B cell (primary cell): ENCODE measurements around the gene NT5DC3. TPM values are rescaled to one million over a fixed set of nuclear protein-coding genes. Genes with fewer than 3 reads are reported as not detected.

ENCODE experiments used
- ATAC-seq: fragments of 200-7000 bp; cut with Tn5 transposase; one replicate; pipeline ENCODE4 v1.10.0; 2021; ENCODE audit warnings: low read depth, mild to moderate bottlenecking, moderate number of reproducible peaks, moderate library complexity
- CTCF ChIA-PET: fragments of 350-600 bp; sonication (Branson Sonifier 250); formaldehyde crosslinking; loops from one replicate; lab custom pipeline; 2021; ENCODE audit warnings: antibody characterized with exemption, inconsistent platforms; lab: Charles Lee
- POLR2A ChIA-PET: fragments of 350-600 bp; sonication (Branson Sonifier 250); formaldehyde crosslinking; loops from one replicate; lab custom pipeline; 2021; ENCODE audit warnings: antibody characterized with exemption; lab: Charles Lee
- DNase-seq: peaks from one replicate; pipeline ENCODE4 v3.0.0; 2013
- H2AFZ ChIP-seq: 2 replicates; pipeline ENCODE4 v1.6.1; 2012; ENCODE audit warnings: mild to moderate bottlenecking, low read depth, low read length; ENCODE audit not compliant: insufficient read depth, poor library complexity, severe bottlenecking
- H3K27ac ChIP-seq, 2 donors: 1 replicate in 1 of 2; 2 replicates in 1 of 2; pipeline ENCODE4 v1.5.1; 2012 to 2013; ENCODE audit warnings: low read length in 2 of 2, mild to moderate bottlenecking in 2 of 2, moderate library complexity in 1 of 2
- H3K27me3 ChIP-seq, 4 experiments: fragments of 200-600 bp in 1 of 4; sonication (generic) in 1 of 4; replicated peaks in 1 of 4; 1 replicate in 2 of 4; 2 replicates in 2 of 4; pipeline versions ENCODE4 v1.6.1 to v1.7.0; 2013 to 2016; ENCODE audit warnings: low read length in 3 of 4, mild to moderate bottlenecking in 2 of 4, mixed read lengths in 1 of 4, moderate library complexity in 1 of 4; ENCODE audit not compliant: insufficient read depth in 4 of 4, control insufficient read depth in 3 of 4; ENCODE audit errors: control extremely low read depth in 1 of 4
- H3K36me3 ChIP-seq, 2 experiments: replicated peaks in 1 of 2; 1 replicate in 1 of 2; 2 replicates in 1 of 2; pipeline versions ENCODE4 v1.6.1 to v1.7.1; 2013; ENCODE audit warnings: low read length in 1 of 2; ENCODE audit not compliant: insufficient read depth in 2 of 2, control insufficient read depth in 1 of 2; ENCODE audit errors: control extremely low read depth in 1 of 2, extremely low read depth in 1 of 2
- H3K4me1 ChIP-seq, 2 donors: fragments of 200-600 bp in 1 of 2; sonication (generic) in 1 of 2; 1 replicate in 1 of 2; 2 replicates in 1 of 2; pipeline versions ENCODE4 v1.5.1 to v1.6.1; 2013 to 2017; ENCODE audit warnings: low read length in 2 of 2; ENCODE audit not compliant: control insufficient read depth in 2 of 2, insufficient read depth in 2 of 2
- H3K4me2 ChIP-seq: replicated peaks from 2 replicates; pipeline ENCODE3; 2012; ENCODE audit warnings: mild to moderate bottlenecking, low read depth, low read length; ENCODE audit not compliant: poor library complexity, severe bottlenecking
- H3K4me3 ChIP-seq, 5 experiments: fragments of 200-600 bp in 1 of 5; sonication (generic) in 1 of 5; 1 replicate in 3 of 5; 2 replicates in 2 of 5; pipeline versions ENCODE4 v1.5.1 to v1.7.0; 2011 to 2016; ENCODE audit warnings: low read length in 4 of 5, mild to moderate bottlenecking in 4 of 5, low read depth in 2 of 5, control low read depth in 1 of 5, moderate library complexity in 1 of 5; ENCODE audit not compliant: insufficient read depth in 1 of 5; ENCODE audit errors: control extremely low read depth in 1 of 5, extremely low read depth in 1 of 5
- H3K79me2 ChIP-seq: fragments of 200-600 bp; sonication (generic); one replicate; pipeline ENCODE4 v1.6.0; 2016; ENCODE audit warnings: low read length; ENCODE audit not compliant: control insufficient read depth, insufficient read depth
- H3K9ac ChIP-seq: fragments of 200-600 bp; sonication (generic); 2 replicates; pipeline ENCODE4 v1.6.1; 2017; ENCODE audit warnings: mild to moderate bottlenecking, low read length, moderate library complexity
- H3K9me3 ChIP-seq, 3 donors: one replicate each; pipeline versions ENCODE4 v1.6.1 to v1.7.1; 2013; ENCODE audit warnings: low read length in 2 of 3; ENCODE audit not compliant: control insufficient read depth in 2 of 3, insufficient read depth in 1 of 3; ENCODE audit errors: control extremely low read depth in 1 of 3
- H4K20me1 ChIP-seq: 2 replicates; pipeline ENCODE4 v1.6.0; 2012; ENCODE audit warnings: mild to moderate bottlenecking, low read length; ENCODE audit not compliant: insufficient read depth, control insufficient read depth, poor library complexity, severe bottlenecking
- H3K27ac Mint-ChIP-seq: one replicate; pipeline ENCODE4 v1.8.0; 2021; ENCODE audit warnings: mixed read lengths
- H3K27me3 Mint-ChIP-seq: one replicate; pipeline ENCODE4 v1.8.0; 2021; ENCODE audit warnings: mixed read lengths
- H3K4me1 Mint-ChIP-seq: one replicate; pipeline ENCODE4 v1.8.0; 2021; ENCODE audit warnings: mixed read lengths
- H3K4me3 Mint-ChIP-seq: one replicate; pipeline ENCODE4 v1.8.0; 2021; ENCODE audit warnings: mixed read lengths
- H3K9me3 Mint-ChIP-seq: one replicate; pipeline ENCODE4 v1.8.0; 2022; ENCODE audit warnings: mixed read lengths; ENCODE audit not compliant: insufficient read depth
- CTCF ChIP-seq: fragments of 200-600 bp; IDR thresholded peaks from one replicate; pipeline ENCODE4 v1.8.0; 2022; ENCODE audit warnings: antibody characterized with exemption, mild to moderate bottlenecking
- EZH2 ChIP-seq: IDR thresholded peaks from 2 replicates; pipeline ENCODE4 v1.6.1; 2012; ENCODE audit warnings: borderline replicate concordance, low read depth, mild to moderate bottlenecking, moderate library complexity, low read length; ENCODE audit not compliant: insufficient read depth, poor library complexity, severe bottlenecking
- WGBS: methylation state at CpG from one replicate; pipeline ENCODE4 v1.1.5; 2013; ENCODE audit warnings: missing lambda C conversion rate; ENCODE audit not compliant: insufficient coverage; 5-methylcytosine and 5-hydroxymethylcytosine counted together
- intact Hi-C: fragments of 100-400 bp; cut with micrococcal nuclease; formaldehyde crosslinking; loops from one replicate; pipeline ENCODE4 v1.10.0; 2022
- polyA plus RNA-seq: library from polyadenylated mRNA; depleted of rRNA; stranded (reverse); fragments of >200 nt; gene quantifications from 2 replicates; pipeline ENCODE4 v1.2.3, GENCODE V29; 2012
- total RNA-seq, 2 donors: library from RNA; stranded (reverse); fragments of 120-200 nt in 1 of 2; gene quantifications; 1 replicate in 1 of 2; 2 replicates in 1 of 2; pipeline versions ENCODE4 v1.2.3 to v1.2.4, GENCODE V29; 2013 to 2022

NT5DC3 gene
- total and polyA plus RNA-seq, 2 donors (not counting 1 experiment from before 2014, with no cell fraction given) = 4.4 to 10.6 TPM

GRCh38 chr12:103855896-103856657 lies 15.0 kb upstream of the NT5DC3 start:
- Histone ChIP-seq H3K4me1 (no peaks in the 10 kb centered on the region), H3K36me3 (no peaks in the 10 kb centered on the region), H3K4me3 (no peak overlapping the region), H4K20me1 (no peaks in the 10 kb centered on the region), H3K4me2 (no peak overlapping the region), H3K79me2 (no peaks in the 10 kb centered on the region), H2AFZ (no peak overlapping the region), H3K27me3 (no peaks in the 10 kb centered on the region), H3K9me3 (no peaks in the 10 kb centered on the region), H3K27ac (no peak overlapping the region), H3K9ac (no peak overlapping the region)
- no peak overlapping the region for H3K4me3 Mint-ChIP-seq
- H3K4me1 Mint-ChIP-seq = no peaks in the 10 kb centered on the region
- H3K27me3 Mint-ChIP-seq = no peaks in the 10 kb centered on the region
- WGBS = 100% methylated on average over 1 of the region's 8 CpGs
- no peak for DNase-seq
- POLR2A ChIA-PET = no interaction called here
- H3K9me3 Mint-ChIP-seq = no peaks in the 10 kb centered on the region
- no peak overlapping the region for H3K27ac Mint-ChIP-seq
- ATAC-seq = no peak
- CTCF ChIA-PET = no interaction called here
- intact Hi-C loops = no loop called here
- no peak for TF ChIP-seq EZH2
- TF ChIP-seq CTCF = no peak

GRCh38 chr12:103855036-103855712 lies 14.1 kb upstream of the NT5DC3 start:
- Histone ChIP-seq H3K27ac (no peak overlapping the region), H3K79me2 (no peaks in the 10 kb centered on the region), H4K20me1 (no peaks in the 10 kb centered on the region), H3K36me3 (no peaks in the 10 kb centered on the region), H3K9ac (no peak overlapping the region), H3K4me3 (no peak overlapping the region), H3K4me1 (no peaks in the 10 kb centered on the region), H2AFZ (no peak overlapping the region), H3K27me3 (no peaks in the 10 kb centered on the region), H3K9me3 (no peaks in the 10 kb centered on the region), H3K4me2 (no peak overlapping the region)
- no peaks in the 10 kb centered on the region for H3K4me1 Mint-ChIP-seq
- H3K9me3 Mint-ChIP-seq = no peaks in the 10 kb centered on the region
- intact Hi-C loops = no loop called here
- ChIA-PET POLR2A (no interaction called here), CTCF (no interaction called here)
- H3K4me3 Mint-ChIP-seq = no peak overlapping the region
- no peaks in the 10 kb centered on the region for H3K27me3 Mint-ChIP-seq
- no peak for ATAC-seq
- no peak overlapping the region for H3K27ac Mint-ChIP-seq
- 100% methylated on average over 1 of the region's 8 CpGs for WGBS
- no peak for TF ChIP-seq EZH2
- no peak for TF ChIP-seq CTCF
- no peak for DNase-seq
